ENCODE data around the gene SLC38A2. TPM values are rescaled to one million over a fixed set of nuclear protein-coding genes. Genes with fewer than 3 reads are reported as not detected.
A peak's percentile ranks its signal among the peaks of the same experiment; 100 is the strongest.

The SLC38A2 gene
- total RNA-seq, 6 experiments from 2014 or later = 787 to 1,148 (median 975) TPM

DNA sequence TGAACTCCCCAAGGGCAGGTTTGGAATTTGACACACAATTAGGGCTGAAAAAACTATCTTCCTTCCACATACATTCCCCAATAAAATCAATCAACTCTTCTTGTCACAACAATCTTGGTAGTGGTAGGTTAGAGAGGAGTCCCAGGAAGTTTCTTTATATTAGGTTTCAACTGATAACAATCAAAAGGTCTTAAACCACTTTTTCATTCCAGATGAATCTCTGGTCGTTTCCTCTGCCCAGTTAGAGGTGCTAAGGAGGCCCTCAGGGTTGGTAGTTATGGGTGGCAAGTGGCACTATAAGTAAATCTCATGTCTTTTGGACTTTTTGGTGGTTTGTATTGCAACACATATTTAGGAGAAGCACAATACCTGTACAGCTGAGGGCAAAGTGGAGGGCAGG is 1.7 kb upstream of the SLC38A2 start:
- H3K4me3 Mint-ChIP-seq = peak overlapping the region; percentile 99
- H3K36me3 Mint-ChIP-seq (ENCODE audit: low read depth) = peaks cover 33% of the 10 kb centered on the region
- H3K9me3 Mint-ChIP-seq = peaks cover 30% of the 10 kb centered on the region
- H3K27ac Mint-ChIP-seq = peak overlapping the region; percentile 99
- H3K4me1 Mint-ChIP-seq (ENCODE audit: low read depth) = peaks cover 48% of the 10 kb centered on the region
- H3K27me3 Mint-ChIP-seq (ENCODE audit: insufficient read depth) = peaks cover 33% of the 10 kb centered on the region
- DNase-seq = no peak
- TF ChIP-seq, protein P1, sequence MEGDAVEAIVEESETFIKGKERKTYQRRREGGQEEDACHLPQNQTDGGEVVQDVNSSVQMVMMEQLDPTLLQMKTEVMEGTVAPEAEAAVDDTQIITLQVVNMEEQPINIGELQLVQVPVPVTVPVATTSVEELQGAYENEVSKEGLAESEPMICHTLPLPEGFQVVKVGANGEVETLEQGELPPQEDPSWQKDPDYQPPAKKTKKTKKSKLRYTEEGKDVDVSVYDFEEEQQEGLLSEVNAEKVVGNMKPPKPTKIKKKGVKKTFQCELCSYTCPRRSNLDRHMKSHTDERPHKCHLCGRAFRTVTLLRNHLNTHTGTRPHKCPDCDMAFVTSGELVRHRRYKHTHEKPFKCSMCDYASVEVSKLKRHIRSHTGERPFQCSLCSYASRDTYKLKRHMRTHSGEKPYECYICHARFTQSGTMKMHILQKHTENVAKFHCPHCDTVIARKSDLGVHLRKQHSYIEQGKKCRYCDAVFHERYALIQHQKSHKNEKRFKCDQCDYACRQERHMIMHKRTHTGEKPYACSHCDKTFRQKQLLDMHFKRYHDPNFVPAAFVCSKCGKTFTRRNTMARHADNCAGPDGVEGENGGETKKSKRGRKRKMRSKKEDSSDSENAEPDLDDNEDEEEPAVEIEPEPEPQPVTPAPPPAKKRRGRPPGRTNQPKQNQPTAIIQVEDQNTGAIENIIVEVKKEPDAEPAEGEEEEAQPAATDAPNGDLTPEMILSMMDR (IDR thresholded peaks at IDR 0.05) = no peak

DNA sequence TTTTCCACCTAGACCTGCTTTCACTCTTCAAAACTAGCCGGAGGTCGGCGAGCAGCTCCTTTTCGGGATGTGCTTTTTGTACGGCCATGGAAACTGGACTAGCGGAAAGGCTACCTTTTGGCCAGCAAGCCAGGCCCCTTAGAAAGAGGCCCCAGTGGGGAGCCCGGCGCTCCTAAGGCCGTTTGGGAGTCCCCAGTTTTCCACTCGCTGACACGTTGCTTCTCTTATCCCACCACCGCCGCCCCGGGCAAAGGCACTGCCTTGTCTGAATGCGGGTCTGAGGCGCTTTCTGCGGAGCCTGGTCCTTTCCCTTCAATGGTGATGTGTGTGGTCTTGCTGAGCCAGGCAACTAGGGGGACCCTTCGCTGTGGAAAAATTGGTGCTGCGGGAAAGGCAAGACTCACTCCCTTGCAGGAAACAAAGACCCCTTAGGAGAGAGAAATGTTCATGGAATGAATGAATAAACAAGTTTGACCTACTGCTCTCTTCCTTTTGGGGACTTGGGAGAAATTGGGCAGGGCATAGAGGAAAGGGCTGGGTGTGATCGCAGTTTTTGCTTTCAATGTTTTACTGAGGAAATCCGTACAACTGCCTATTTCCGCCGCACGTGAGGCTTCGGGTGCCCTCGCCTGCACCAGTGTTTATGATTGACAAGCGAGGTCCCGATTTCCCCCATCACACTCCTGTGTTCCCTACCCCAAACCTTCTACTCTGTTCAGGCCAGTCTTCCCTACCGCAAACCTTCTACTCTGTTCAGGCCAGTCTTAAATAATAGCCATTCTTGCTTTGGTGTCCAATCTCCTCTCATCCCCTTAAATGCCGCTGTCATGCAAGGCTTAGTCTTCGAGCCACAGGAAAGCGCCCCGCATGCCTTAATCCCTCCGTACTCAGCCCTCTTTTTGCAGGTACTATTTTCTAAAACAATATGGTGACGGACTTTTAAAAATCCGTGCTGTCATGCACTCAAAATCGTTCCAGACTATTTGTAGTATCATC is 1.0 kb upstream of the SLC38A2 start:
- peaks cover 43% of the 10 kb centered on the region for H3K4me1 Mint-ChIP-seq (ENCODE audit: low read depth)
- peaks cover 39% of the 10 kb centered on the region for H3K36me3 Mint-ChIP-seq (ENCODE audit: low read depth)
- no peak for DNase-seq
- H3K27ac Mint-ChIP-seq = peak overlapping the region; percentile 99
- peaks cover 36% of the 10 kb centered on the region for H3K27me3 Mint-ChIP-seq (ENCODE audit: insufficient read depth)
- H3K4me3 Mint-ChIP-seq = peak overlapping the region; percentile 99
- peaks cover 30% of the 10 kb centered on the region for H3K9me3 Mint-ChIP-seq
- TF ChIP-seq, protein P1 (IDR thresholded peaks at IDR 0.05) = no peak

DNA sequence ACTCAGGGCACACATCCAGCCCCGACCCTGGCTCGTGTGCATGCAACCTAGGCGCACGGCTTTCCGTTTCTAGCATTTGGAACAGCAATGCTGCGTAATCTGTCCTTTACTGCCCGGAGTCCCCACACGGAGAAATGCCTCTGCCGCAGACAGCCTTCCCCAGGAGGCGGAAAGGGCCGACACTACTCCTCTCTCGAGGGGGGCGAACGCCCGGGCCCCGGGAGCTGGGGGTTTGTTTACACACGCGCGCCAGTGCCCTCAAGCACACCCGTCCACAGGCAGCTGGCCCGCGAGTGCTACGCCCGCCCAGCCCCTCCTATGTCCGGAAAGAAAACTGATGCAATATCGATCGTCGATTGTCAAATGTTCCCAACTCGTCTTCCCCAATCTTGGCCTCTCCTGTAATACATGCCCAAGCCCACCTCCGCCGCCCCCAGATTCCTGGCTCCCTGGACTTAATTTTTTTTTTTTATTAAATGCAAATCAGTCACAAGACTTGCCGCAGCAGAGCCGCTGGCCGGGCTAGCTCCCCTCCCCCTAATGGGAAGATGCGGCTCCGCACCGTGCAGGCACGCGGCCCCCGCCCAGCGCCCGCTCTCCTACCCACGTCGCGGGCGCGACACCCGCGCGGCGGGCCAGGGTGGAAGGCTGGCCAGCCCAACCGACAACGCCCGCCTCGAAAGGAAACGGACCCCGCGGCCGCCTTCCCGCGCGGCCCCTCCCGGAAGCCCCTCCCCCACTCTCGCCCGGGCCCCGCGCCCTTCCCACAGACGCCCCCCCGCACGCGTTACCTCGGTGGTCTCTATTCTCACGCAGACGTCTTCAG is 642 bp downstream of the SLC38A2 start:
- Mint-ChIP-seq H3K9me3 (peaks cover 36% of the 10 kb centered on the region), H3K4me1 (ENCODE audit: low read depth) (peaks cover 43% of the 10 kb centered on the region), H3K36me3 (ENCODE audit: low read depth) (peaks cover 56% of the 10 kb centered on the region), H3K27me3 (ENCODE audit: insufficient read depth) (peaks cover 43% of the 10 kb centered on the region), H3K27ac (peak overlapping the region; percentile 99), H3K4me3 (peak overlapping the region; percentile 99)
- peak; percentile 56 for DNase-seq
- TF ChIP-seq, protein P1 (IDR thresholded peaks at IDR 0.05) = no peak

DNA sequence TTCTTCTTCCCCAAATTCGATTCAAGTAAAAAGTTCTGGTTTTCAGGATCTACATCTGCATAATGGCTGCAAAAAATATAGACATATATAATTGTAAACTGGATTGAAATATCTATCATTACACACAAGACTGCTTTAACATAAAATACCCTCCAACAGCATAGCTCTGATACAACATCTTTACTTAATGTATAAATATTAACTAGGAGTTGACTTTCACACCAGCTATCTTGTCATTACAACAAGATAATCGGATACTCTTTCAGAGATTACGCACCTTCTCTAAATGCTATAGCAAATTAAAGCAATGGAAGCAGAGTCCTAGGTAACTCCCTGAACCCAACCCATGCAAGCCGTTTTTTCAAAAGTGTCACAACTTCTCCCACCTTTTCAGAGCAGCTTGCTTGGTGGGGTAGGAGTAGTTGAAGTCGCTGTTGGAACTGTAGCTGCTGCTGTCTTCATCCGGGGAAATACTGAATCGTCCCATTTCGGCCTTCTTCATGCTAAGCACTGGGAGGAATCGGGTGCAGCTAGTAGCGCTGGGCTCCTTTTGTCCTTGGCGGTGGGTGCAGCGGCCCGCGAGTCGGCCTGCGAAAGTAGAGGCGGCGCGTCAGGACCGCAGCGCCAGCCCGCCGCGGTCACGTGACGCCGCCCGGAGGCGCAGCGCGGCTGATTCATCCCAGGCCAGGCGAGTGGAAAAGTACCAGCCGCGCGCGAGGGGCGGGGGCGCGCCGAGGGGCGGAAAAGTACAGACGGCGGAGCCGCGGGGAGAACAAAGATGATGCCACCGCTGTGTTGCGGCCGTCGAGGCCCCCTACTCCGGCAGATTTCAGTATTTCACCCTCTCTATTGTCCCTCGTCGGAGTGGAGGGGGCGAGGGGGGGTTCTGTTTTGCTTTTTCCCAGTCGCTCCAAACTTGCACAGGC is 1.5 kb downstream of the SLC38A2 start:
- Mint-ChIP-seq H3K36me3 (ENCODE audit: low read depth) (peaks cover 64% of the 10 kb centered on the region), H3K4me3 (peak overlapping the region; percentile 99), H3K4me1 (ENCODE audit: low read depth) (peaks cover 46% of the 10 kb centered on the region), H3K27ac (peak overlapping the region; percentile 99), H3K27me3 (ENCODE audit: insufficient read depth) (peaks cover 43% of the 10 kb centered on the region), H3K9me3 (peaks cover 36% of the 10 kb centered on the region)
- TF ChIP-seq, protein P1 (IDR thresholded peaks at IDR 0.05) = peak; percentile 28
- DNase-seq = peak; percentile 79

DNA sequence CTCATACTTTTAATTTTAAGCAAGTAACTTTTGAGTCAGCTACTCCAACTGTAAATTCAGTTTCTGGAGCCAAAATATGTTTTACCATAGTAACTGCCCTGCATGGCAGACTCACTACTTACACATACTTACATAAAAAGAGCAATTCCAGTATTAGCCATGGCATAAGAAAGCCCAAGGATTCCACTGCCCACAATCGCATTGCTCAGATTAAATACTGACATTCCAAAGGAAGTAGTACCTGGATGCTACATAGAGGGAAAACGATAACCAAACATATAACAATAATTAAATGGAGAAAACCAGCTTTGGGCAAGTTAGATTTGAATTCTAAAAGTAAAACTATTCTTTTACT is 2.2 kb downstream of the SLC38A2 start:
- Mint-ChIP-seq H3K9me3 (peaks cover 36% of the 10 kb centered on the region), H3K36me3 (ENCODE audit: low read depth) (peaks cover 70% of the 10 kb centered on the region), H3K4me3 (peak overlapping the region; percentile 99), H3K27me3 (ENCODE audit: insufficient read depth) (peaks cover 47% of the 10 kb centered on the region), H3K4me1 (ENCODE audit: low read depth) (peaks cover 53% of the 10 kb centered on the region), H3K27ac (peak overlapping the region; percentile 99)
- TF ChIP-seq, protein P1 (IDR thresholded peaks at IDR 0.05) = no peak
- DNase-seq = no peak
